Mucosa of stomach (tissue), 1 donor: ENCODE data around the gene ZMYND11.
"Not testable (repeated sequence)": the region's sequence is repeated elsewhere in the genome, so short reads cannot be mapped to it uniquely, and the experiment has no call there.

ENCODE experiments used
- H3K27me3 ChIP-seq: one replicate; pipeline ENCODE4 v1.7.0; 2013; ENCODE audit warnings: mild to moderate bottlenecking, low read length; ENCODE audit not compliant: control insufficient read depth, insufficient read depth
- H3K36me3 ChIP-seq: one replicate; pipeline ENCODE4 v1.7.0; 2013; ENCODE audit warnings: low read length; ENCODE audit not compliant: control insufficient read depth, insufficient read depth
- H3K4me1 ChIP-seq: one replicate; pipeline ENCODE4 v1.7.0; 2013; ENCODE audit warnings: mild to moderate bottlenecking, low read length; ENCODE audit not compliant: control insufficient read depth, insufficient read depth
- H3K4me3 ChIP-seq: one replicate; pipeline ENCODE4 v1.7.0; 2013; ENCODE audit warnings: low read length
- H3K9ac ChIP-seq: one replicate; pipeline ENCODE4 v1.7.0; 2013; ENCODE audit warnings: mild to moderate bottlenecking, low read length, moderate library complexity
- H3K9me3 ChIP-seq: one replicate; pipeline ENCODE4 v1.7.0; 2013; ENCODE audit warnings: mild to moderate bottlenecking, low read length, moderate library complexity; ENCODE audit not compliant: control insufficient read depth
- donor health status: Pancreatic carcinoma.

ZMYND11 gene

GRCh38 chr10:182441-183201 is 47.4 kb downstream of the ZMYND11 start:
- no peaks in the 10 kb centered on the region for H3K36me3 ChIP-seq
- H3K4me3 ChIP-seq: no peak overlapping the region
- H3K27me3 ChIP-seq: no peaks in the 10 kb centered on the region
- no peaks in the 10 kb centered on the region for H3K9me3 ChIP-seq
- no peak overlapping the region for H3K9ac ChIP-seq
- no peaks in the 10 kb centered on the region for H3K4me1 ChIP-seq

GRCh38 chr10:184174-184573 is 48.9 kb downstream of the ZMYND11 start:
- H3K4me1 ChIP-seq: no peaks in the 10 kb centered on the region

GRCh38 chr10:184911-185310 is 49.7 kb downstream of the ZMYND11 start:
- Histone ChIP-seq H3K4me3 (no peak overlapping the region), H3K36me3 (no peaks in the 10 kb centered on the region), H3K4me1 (no peaks in the 10 kb centered on the region), H3K9ac (no peak overlapping the region), H3K9me3 (no peaks in the 10 kb centered on the region), H3K27me3 (no peaks in the 10 kb centered on the region)

More at GRCh38 chr10:184174-184573, 48.9 kb downstream of the ZMYND11 start:
- H3K4me3 ChIP-seq: no peak overlapping the region
- no peak overlapping the region for H3K9ac ChIP-seq
- H3K36me3 ChIP-seq: no peaks in the 10 kb centered on the region
- no peaks in the 10 kb centered on the region for H3K9me3 ChIP-seq
- H3K27me3 ChIP-seq: no peaks in the 10 kb centered on the region

GRCh38 chr10:185571-185970 is 50.3 kb downstream of the ZMYND11 start:
- H3K4me1 ChIP-seq, H3K9ac ChIP-seq, H3K9me3 ChIP-seq, H3K36me3 ChIP-seq, H3K4me3 ChIP-seq, H3K27me3 ChIP-seq: not testable (repeated sequence)

- peaks cover under 1% of the 10 kb centered on the region for H3K4me1 ChIP-seq
- H3K9me3 ChIP-seq: no peaks in the 10 kb centered on the region
- no peak overlapping the region for H3K4me3 ChIP-seq
- no peak overlapping the region for H3K9ac ChIP-seq
- H3K27me3 ChIP-seq: no peaks in the 10 kb centered on the region
- H3K36me3 ChIP-seq: no peaks in the 10 kb centered on the region
These were observed 51.7 kb downstream of the ZMYND11 start for GRCh38 chr10:186911-187310.

- H3K36me3 ChIP-seq: no peaks in the 10 kb centered on the region
- peaks cover 8% of the 10 kb centered on the region for H3K4me1 ChIP-seq
- no peaks in the 10 kb centered on the region for H3K27me3 ChIP-seq
- no peak overlapping the region for H3K9ac ChIP-seq
- no peaks in the 10 kb centered on the region for H3K9me3 ChIP-seq
- no peak overlapping the region for H3K4me3 ChIP-seq
These were observed 53.3 kb downstream of the ZMYND11 start for GRCh38 chr10:188546-188945.

GRCh38 chr10:190216-190615 is 55.0 kb downstream of the ZMYND11 start:
- Histone ChIP-seq H3K9me3 (no peaks in the 10 kb centered on the region), H3K4me1 (peaks cover 8% of the 10 kb centered on the region), H3K27me3 (no peaks in the 10 kb centered on the region), H3K4me3 (no peak overlapping the region), H3K9ac (no peak overlapping the region), H3K36me3 (no peaks in the 10 kb centered on the region)

GRCh38 chr10:191703-192518 is 56.7 kb downstream of the ZMYND11 start:
- no peaks in the 10 kb centered on the region for H3K27me3 ChIP-seq
- no peak overlapping the region for H3K9ac ChIP-seq
- H3K4me1 ChIP-seq: peaks cover 8% of the 10 kb centered on the region
- no peaks in the 10 kb centered on the region for H3K9me3 ChIP-seq
- no peak overlapping the region for H3K4me3 ChIP-seq
- H3K36me3 ChIP-seq: no peaks in the 10 kb centered on the region

GRCh38 chr10:194281-194680 is 59.0 kb downstream of the ZMYND11 start:
- Histone ChIP-seq H3K36me3 (no peaks in the 10 kb centered on the region), H3K4me3 (no peak overlapping the region), H3K4me1 (peaks cover 8% of the 10 kb centered on the region), H3K9ac (no peak overlapping the region), H3K27me3 (no peaks in the 10 kb centered on the region), H3K9me3 (no peaks in the 10 kb centered on the region)

GRCh38 chr10:200405-200804 is 65.2 kb downstream of the ZMYND11 start:
- Histone ChIP-seq H3K27me3 (no peaks in the 10 kb centered on the region), H3K4me1 (peaks cover 9% of the 10 kb centered on the region), H3K9me3 (no peaks in the 10 kb centered on the region)

GRCh38 chr10:201328-201771 is 66.1 kb downstream of the ZMYND11 start:
- Histone ChIP-seq H3K4me1 (peaks cover 9% of the 10 kb centered on the region), H3K4me3 (no peak overlapping the region), H3K27me3 (no peaks in the 10 kb centered on the region), H3K36me3 (no peaks in the 10 kb centered on the region), H3K9me3 (no peaks in the 10 kb centered on the region), H3K9ac (no peak overlapping the region)

More at GRCh38 chr10:200405-200804, 65.2 kb downstream of the ZMYND11 start:
- no peaks in the 10 kb centered on the region for H3K36me3 ChIP-seq
- no peak overlapping the region for H3K4me3 ChIP-seq
- H3K9ac ChIP-seq: no peak overlapping the region

GRCh38 chr10:208616-209015 is 73.4 kb downstream of the ZMYND11 start:
- no peak overlapping the region for H3K4me3 ChIP-seq
- H3K4me1 ChIP-seq: peaks cover 6% of the 10 kb centered on the region
- no peak overlapping the region for H3K9ac ChIP-seq
- H3K27me3 ChIP-seq: no peaks in the 10 kb centered on the region
- H3K36me3 ChIP-seq: no peaks in the 10 kb centered on the region
- H3K9me3 ChIP-seq: no peaks in the 10 kb centered on the region
